Measurements from ENCODE around the gene ARL6IP4.

DNA sequence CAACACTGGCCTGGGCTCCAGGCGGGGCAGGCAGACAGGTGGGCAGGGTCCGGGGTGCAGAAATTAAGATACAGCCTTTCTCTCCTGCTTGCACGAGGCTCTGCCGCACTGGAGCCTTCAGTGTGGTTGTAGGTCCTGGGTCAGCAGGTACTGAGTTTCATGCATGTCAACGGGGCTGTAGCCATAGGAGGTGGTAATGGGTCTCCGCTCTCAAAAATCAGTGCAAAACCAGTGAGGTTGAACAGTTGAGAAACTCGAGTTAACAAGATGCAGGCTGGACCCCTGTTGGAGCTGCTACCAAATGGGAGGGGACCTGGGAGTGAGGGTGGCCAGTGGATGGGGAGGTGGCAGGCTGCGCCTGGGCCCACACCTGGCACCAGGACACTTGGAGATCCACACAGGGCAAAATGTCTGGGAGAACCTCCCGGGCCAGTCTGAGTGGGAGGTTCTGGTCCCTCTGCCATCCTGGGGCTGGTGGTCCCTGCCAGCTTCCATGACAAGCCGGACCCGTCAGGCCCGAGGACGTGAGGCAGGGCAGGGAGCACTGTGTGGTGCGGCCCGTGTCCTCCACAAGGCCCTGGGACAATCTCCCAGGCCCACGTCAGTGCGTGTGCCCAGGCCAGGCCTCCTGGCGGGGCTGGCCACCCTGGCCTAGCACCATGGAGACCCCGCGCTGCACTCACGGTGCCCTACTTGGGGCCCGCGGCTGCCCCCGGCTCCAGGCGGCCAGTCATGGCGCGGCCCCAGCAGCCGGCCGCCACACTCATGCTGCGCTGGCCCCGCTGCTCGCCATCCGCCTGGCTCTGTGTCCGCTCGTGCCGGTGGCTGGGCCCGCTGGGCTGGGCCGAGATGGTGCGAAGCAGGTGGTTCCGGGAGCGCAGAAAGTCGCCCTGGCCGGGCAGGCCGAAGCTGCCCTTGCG lies 5.1 kb downstream of the ARL6IP4 start:
- TF ChIP-seq POLR2A (IDR thresholded peaks at IDR 0.05; ENCODE audit: low read depth, low read length): no peak
- TF ChIP-seq, protein P1, sequence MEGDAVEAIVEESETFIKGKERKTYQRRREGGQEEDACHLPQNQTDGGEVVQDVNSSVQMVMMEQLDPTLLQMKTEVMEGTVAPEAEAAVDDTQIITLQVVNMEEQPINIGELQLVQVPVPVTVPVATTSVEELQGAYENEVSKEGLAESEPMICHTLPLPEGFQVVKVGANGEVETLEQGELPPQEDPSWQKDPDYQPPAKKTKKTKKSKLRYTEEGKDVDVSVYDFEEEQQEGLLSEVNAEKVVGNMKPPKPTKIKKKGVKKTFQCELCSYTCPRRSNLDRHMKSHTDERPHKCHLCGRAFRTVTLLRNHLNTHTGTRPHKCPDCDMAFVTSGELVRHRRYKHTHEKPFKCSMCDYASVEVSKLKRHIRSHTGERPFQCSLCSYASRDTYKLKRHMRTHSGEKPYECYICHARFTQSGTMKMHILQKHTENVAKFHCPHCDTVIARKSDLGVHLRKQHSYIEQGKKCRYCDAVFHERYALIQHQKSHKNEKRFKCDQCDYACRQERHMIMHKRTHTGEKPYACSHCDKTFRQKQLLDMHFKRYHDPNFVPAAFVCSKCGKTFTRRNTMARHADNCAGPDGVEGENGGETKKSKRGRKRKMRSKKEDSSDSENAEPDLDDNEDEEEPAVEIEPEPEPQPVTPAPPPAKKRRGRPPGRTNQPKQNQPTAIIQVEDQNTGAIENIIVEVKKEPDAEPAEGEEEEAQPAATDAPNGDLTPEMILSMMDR (conservative IDR thresholded peaks at IDR 0.05; ENCODE audit: low read depth, low read length): no peak
- TF ChIP-seq, protein P2, sequence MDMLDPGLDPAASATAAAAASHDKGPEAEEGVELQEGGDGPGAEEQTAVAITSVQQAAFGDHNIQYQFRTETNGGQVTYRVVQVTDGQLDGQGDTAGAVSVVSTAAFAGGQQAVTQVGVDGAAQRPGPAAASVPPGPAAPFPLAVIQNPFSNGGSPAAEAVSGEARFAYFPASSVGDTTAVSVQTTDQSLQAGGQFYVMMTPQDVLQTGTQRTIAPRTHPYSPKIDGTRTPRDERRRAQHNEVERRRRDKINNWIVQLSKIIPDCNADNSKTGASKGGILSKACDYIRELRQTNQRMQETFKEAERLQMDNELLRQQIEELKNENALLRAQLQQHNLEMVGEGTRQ (IDR thresholded peaks at IDR 0.05; ENCODE audit: low read depth, low read length): no peak
- no peak for TF ChIP-seq NFE2L2 (IDR thresholded peaks at IDR 0.05; ENCODE audit: low read depth, low read length)
- TF ChIP-seq BHLHE40 (IDR thresholded peaks at IDR 0.05; ENCODE audit: low read depth, low read length): no peak
- TF ChIP-seq CHD1 (IDR thresholded peaks at IDR 0.05; ENCODE audit: low read depth, low read length): no peak
- no peak for TF ChIP-seq MAZ (IDR thresholded peaks at IDR 0.05; ENCODE audit: borderline replicate concordance, low read depth, low read length)
- no peak for TF ChIP-seq CEBPB (IDR thresholded peaks at IDR 0.05; ENCODE audit: low read depth, low read length)
- TF ChIP-seq RAD21 (IDR thresholded peaks at IDR 0.05; ENCODE audit: low read length): no peak
- TF ChIP-seq RCOR1 (IDR thresholded peaks at IDR 0.05; ENCODE audit: insufficient replicate concordance, low read length): no peak
- TF ChIP-seq MXI1 (IDR thresholded peaks at IDR 0.05; ENCODE audit: borderline replicate concordance, low read depth, low read length): no peak
- TF ChIP-seq RFX5 (IDR thresholded peaks at IDR 0.05; ENCODE audit: low read depth, low read length): no peak
- TF ChIP-seq SMC3 (IDR thresholded peaks at IDR 0.05; ENCODE audit: low read depth, low read length): no peak

All from IMR-90 (cell line).